A673 (cell line): ENCODE results near the gene SMIM10L2A. TPM values are rescaled to one million over a fixed set of nuclear protein-coding genes. Genes with fewer than 3 reads are reported as not detected.

Experiments
- BruUV-seq: library from RNA; stranded (reverse); fragments of 400-500 nt; replicated peaks from 2 replicates; lab custom pipeline; 2021; lab: Mats Ljungman, UMichigan
- CTCF ChIA-PET: fragments of 300-600 bp; sonication (Branson Sonifier 250); formaldehyde crosslinking; loops from one replicate; lab custom pipeline; 2022; ENCODE audit warnings: antibody characterized with exemption; lab: Charles Lee
- POLR2A ChIA-PET: fragments of 300-600 bp; sonication (Branson Sonifier 250); formaldehyde crosslinking; loops from one replicate; lab custom pipeline; 2022; ENCODE audit warnings: antibody characterized with exemption; ENCODE audit not compliant: low non-redundant PET; lab: Charles Lee
- DNase-seq: peaks from one replicate; pipeline ENCODE4 v3.0.0-alpha.2; 2015; ENCODE audit warnings: low spot score
- H3K27ac ChIP-seq: fragments of 200-600 bp; sonication (generic); 2 replicates; pipeline ENCODE4 v1.5.1; 2016; ENCODE audit warnings: mixed run types, low read depth, mild to moderate bottlenecking, mixed read lengths, antibody characterized with exemption, low read length; ENCODE audit not compliant: poor library complexity, severe bottlenecking
- H3K27me3 ChIP-seq: fragments of 200-600 bp; sonication (generic); replicated peaks from 2 replicates; pipeline ENCODE4 v1.6.1; 2017; ENCODE audit warnings: mixed run types, low read depth, mild to moderate bottlenecking, mixed read lengths, antibody characterized with exemption, low read length; ENCODE audit not compliant: insufficient read depth, poor library complexity
- H3K36me3 ChIP-seq: fragments of 200-600 bp; sonication (generic); 2 replicates; pipeline ENCODE4 v1.6.1; 2016; ENCODE audit warnings: mixed run types, mild to moderate bottlenecking, mixed read lengths, antibody characterized with exemption, low read length; ENCODE audit not compliant: insufficient read depth, poor library complexity, severe bottlenecking
- H3K4me1 ChIP-seq: fragments of 200-600 bp; sonication (generic); 2 replicates; pipeline ENCODE4 v1.6.1; 2017; ENCODE audit warnings: mixed run types, mild to moderate bottlenecking, mixed read lengths, antibody characterized with exemption, low read length; ENCODE audit not compliant: insufficient read depth, poor library complexity, severe bottlenecking
- H3K4me3 ChIP-seq: fragments of 200-600 bp; sonication (generic); 2 replicates; pipeline ENCODE4 v1.5.1; 2016; ENCODE audit warnings: low read depth, mixed run types, mild to moderate bottlenecking, mixed read lengths, low read length; ENCODE audit not compliant: poor library complexity, severe bottlenecking
- H3K9me3 ChIP-seq: fragments of 200-600 bp; sonication (generic); 2 replicates; pipeline ENCODE4 v1.6.1; 2016; ENCODE audit warnings: mixed run types, low read depth, mild to moderate bottlenecking, mixed read lengths, antibody characterized with exemption, low read length; ENCODE audit not compliant: poor library complexity, severe bottlenecking
- CTCF ChIP-seq: fragments of 300-800, 200-600 bp; sonication (generic); conservative IDR thresholded peaks from 2 replicates; pipeline ENCODE4 v1.5.1; 2017; ENCODE audit warnings: low read depth, mild to moderate bottlenecking, antibody characterized with exemption, low read length, moderate library complexity, mixed read lengths
- EZH2 ChIP-seq: fragments of 200-600 bp; sonication (generic); IDR thresholded peaks from 2 replicates; pipeline ENCODE4 v1.6.1; 2017; ENCODE audit warnings: borderline replicate concordance, low read depth, mild to moderate bottlenecking, mixed read lengths, antibody characterized with exemption, low read length; ENCODE audit not compliant: poor library complexity, severe bottlenecking
- intact Hi-C: fragments of 100-400 bp; cut with micrococcal nuclease; formaldehyde crosslinking; loops from one replicate; pipeline ENCODE4 v1.10.0; 2022; ENCODE audit not compliant: unreplicated experiment
- total RNA-seq: library from RNA; stranded (reverse); gene quantifications from 2 replicates; pipeline ENCODE4 v1.2.3, GENCODE V29; 2021

SMIM10L2A gene
- total RNA-seq, 1 experiment from 2014 or later, result 1.8 TPM

- TF ChIP-seq CTCF (no peak), EZH2 (no peak)
- Histone ChIP-seq H3K27me3 (no peaks in the 10 kb centered on the region), H3K4me3 (no peak overlapping the region), H3K36me3 (no peaks in the 10 kb centered on the region), H3K27ac (no peak overlapping the region), H3K9me3 (no peaks in the 10 kb centered on the region), H3K4me1 (no peaks in the 10 kb centered on the region)
- POLR2A ChIA-PET, result no interaction called here
- BruUV-seq, result no TSS peak
- CTCF ChIA-PET, result no interaction called here
- no peak for DNase-seq
- intact Hi-C loops, result no loop called here
Observed at GRCh38 chrX:135389243-135389642, 32.5 kb upstream of the SMIM10L2A start.

GRCh38 chrX:135389717-135390116 is 32.0 kb upstream of the SMIM10L2A start:
- H3K36me3 ChIP-seq, result no peaks in the 10 kb centered on the region
- H3K4me3 ChIP-seq, result no peak overlapping the region
- ChIA-PET CTCF (no interaction called here), POLR2A (no interaction called here)
- H3K4me1 ChIP-seq, result no peaks in the 10 kb centered on the region
- no peaks in the 10 kb centered on the region for H3K9me3 ChIP-seq
- intact Hi-C loops, result no loop called here
- TF ChIP-seq EZH2 (no peak), CTCF (no peak)
- BruUV-seq, result no TSS peak
- H3K27ac ChIP-seq, result no peak overlapping the region
- H3K27me3 ChIP-seq, result no peaks in the 10 kb centered on the region
- DNase-seq, result no peak

- H3K27me3 ChIP-seq, result no peaks in the 10 kb centered on the region
- H3K4me1 ChIP-seq, result no peaks in the 10 kb centered on the region
- H3K9me3 ChIP-seq, result no peaks in the 10 kb centered on the region
- ChIA-PET CTCF (no interaction called here), POLR2A (no interaction called here)
- no peak overlapping the region for H3K27ac ChIP-seq
- BruUV-seq, result no TSS peak
- DNase-seq, result no peak
- intact Hi-C loops, result no loop called here
- TF ChIP-seq EZH2 (no peak), CTCF (no peak)
- no peaks in the 10 kb centered on the region for H3K36me3 ChIP-seq
- H3K4me3 ChIP-seq, result no peak overlapping the region
Observed at GRCh38 chrX:135391734-135392133, 30.0 kb upstream of the SMIM10L2A start.
